ENCODE results near the gene TFB1M. TPM values are rescaled to one million over a fixed set of nuclear protein-coding genes. Genes with fewer than 3 reads are reported as not detected.
A peak's percentile ranks its signal among the peaks of the same experiment; 100 is the strongest.

Gene TFB1M
- total and polyA plus RNA-seq, 9 of the 15 experiments (the other 6 are each of a cell fraction or from before 2014, with no cell fraction given): 34.6 to 145 (median 40.4) TPM

GRCh38 chr6:155314092-155314772 lies at the start of gene TFB1M (continued):
- no peak for TF ChIP-seq ZNF436 (CRISPR knock-in tag; IDR thresholded peaks at IDR 0.05)
- no peak for TF ChIP-seq CAMTA2 (CRISPR knock-in tag; conservative IDR thresholded peaks at IDR 0.05)
- no peak for TF ChIP-seq TRIM24 (IDR thresholded peaks at IDR 0.05)
- TF ChIP-seq COPS2 (conservative IDR thresholded peaks at IDR 0.05): no peak
- TF ChIP-seq CHD4 (IDR thresholded peaks at IDR 0.05; ENCODE audit: insufficient read depth, insufficient replicate concordance, low read depth, low read length, poor library complexity, severe bottlenecking): no peak
- peak; percentile 62 for TF ChIP-seq PRDM10 (IDR thresholded peaks at IDR 0.05; ENCODE audit: partially characterized antibody)
- no peak for TF ChIP-seq GATAD2A (IDR thresholded peaks at IDR 0.05)
- TF ChIP-seq GMEB1 (CRISPR knock-in tag; IDR thresholded peaks at IDR 0.05): no peak
- no peak for TF ChIP-seq BMI1 (IDR thresholded peaks at IDR 0.05; ENCODE audit: low read length)
- 0 out of 2 replicates have a peak, but pooled peaks have one; percentile 50 for TF ChIP-seq ATF6 (CRISPR knock-in tag; IDR thresholded peaks at IDR 0.05)
- peak; percentile 3; the same call in 1 of the 2 replicates for TF ChIP-seq ZNF395 (CRISPR knock-in tag; IDR thresholded peaks at IDR 0.05)
- TF ChIP-seq CREB5 (CRISPR knock-in tag; IDR thresholded peaks at IDR 0.05): no peak
- no peak for TF ChIP-seq FOXJ2 (tag; IDR thresholded peaks at IDR 0.05)
- TF ChIP-seq CBX1 (IDR thresholded peaks at IDR 0.05; ENCODE audit: low read depth): no peak
- TF ChIP-seq ZBTB43 (CRISPR knock-in tag; IDR thresholded peaks at IDR 0.05): peak; percentile 22; the same call in 1 of the 2 replicates
- TF ChIP-seq ZNF707 (CRISPR knock-in tag; conservative IDR thresholded peaks at IDR 0.05): no peak
